H1 (cell line): ENCODE measurements around the gene WDFY3. TPM values are rescaled to one million over a fixed set of nuclear protein-coding genes. Genes with fewer than 3 reads are reported as not detected.

Experiments used
- CTCF ChIA-PET: fragments of 300-600 bp; sonication (Branson Sonifier 250); formaldehyde crosslinking; loops from one replicate; lab custom pipeline; 2021; ENCODE audit not compliant: partially characterized antibody; lab: Charles Lee
- POLR2A ChIA-PET: fragments of 300-600 bp; sonication (Branson Sonifier 250); formaldehyde crosslinking; loops from one replicate; lab custom pipeline; 2021; ENCODE audit warnings: inconsistent platforms; ENCODE audit not compliant: partially characterized antibody; lab: Charles Lee
- DNase-seq, 2 experiments: peaks; one replicate each; pipeline versions ENCODE4 v3.0.0 to v3.0.0-alpha.2; 2010 to 2022; ENCODE audit warnings: low spot score in 2 of 2, low read depth in 1 of 2, mixed read lengths in 1 of 2
- FAIRE-seq: peaks from 2 replicates; lab custom pipeline; 2011; peaks lifted over from hg19 to GRCh38; lab: Jason Lieb, UNC
- H2AFZ ChIP-seq: 2 replicates; pipeline ENCODE4 v1.8.1; 2012; ENCODE audit warnings: low read length, inconsistent platforms
- H2AK5ac ChIP-seq: 2 replicates; pipeline ENCODE4 v1.6.1; 2013; ENCODE audit warnings: low read depth, low read length
- H2BK120ac ChIP-seq: replicated peaks from 2 replicates; pipeline ENCODE3; 2013; ENCODE audit warnings: low read depth, low read length, inconsistent platforms
- H2BK12ac ChIP-seq: 2 replicates; pipeline ENCODE4 v1.6.1; 2013; ENCODE audit warnings: low read depth, low read length
- H2BK15ac ChIP-seq: 2 replicates; pipeline ENCODE4 v1.6.1; 2013; ENCODE audit warnings: low read length
- H2BK20ac ChIP-seq: 2 replicates; pipeline ENCODE4 v1.6.1; 2013; ENCODE audit warnings: low read length
- H2BK5ac ChIP-seq: 2 replicates; pipeline ENCODE4 v1.6.1; 2013; ENCODE audit warnings: low read depth, low read length
- H3K14ac ChIP-seq: 2 replicates; pipeline ENCODE4 v1.6.1; 2013; ENCODE audit warnings: inconsistent platforms; ENCODE audit not compliant: insufficient read length
- H3K18ac ChIP-seq: 2 replicates; pipeline ENCODE4 v1.6.1; 2013; ENCODE audit warnings: low read length; ENCODE audit errors: extremely low read depth
- H3K23ac ChIP-seq: 2 replicates; pipeline ENCODE4 v1.6.1; 2013; ENCODE audit warnings: inconsistent platforms; ENCODE audit not compliant: insufficient read length
- H3K23me2 ChIP-seq: 2 replicates; pipeline ENCODE4 v1.6.1; 2013; ENCODE audit warnings: low read depth, low read length
- H3K27ac ChIP-seq: 2 replicates; pipeline ENCODE4 v1.6.1; 2011; ENCODE audit warnings: low read depth, low read length, inconsistent platforms
- H3K27me3 ChIP-seq, 4 experiments: replicated peaks in 1 of 4; 1 replicate in 1 of 4; 2 replicates in 3 of 4; pipeline versions ENCODE4 v1.6.1 to v1.8.1; 2011 to 2013; ENCODE audit warnings: low read length in 3 of 4, mild to moderate bottlenecking in 3 of 4, inconsistent platforms in 2 of 4, mixed read lengths in 2 of 4, moderate library complexity in 1 of 4; ENCODE audit not compliant: control insufficient read depth in 3 of 4, insufficient read depth in 3 of 4; ENCODE audit errors: extremely low read depth in 1 of 4
- H3K36me3 ChIP-seq, 4 experiments: 2 replicates each; pipeline versions ENCODE4 v1.6.1 to v1.8.1; 2011 to 2013; ENCODE audit warnings: mild to moderate bottlenecking in 4 of 4, low read length in 3 of 4, moderate library complexity in 2 of 4, control low read depth in 1 of 4, inconsistent platforms in 1 of 4; ENCODE audit not compliant: insufficient read depth in 4 of 4, control insufficient read depth in 2 of 4
- H3K4ac ChIP-seq: replicated peaks from 2 replicates; pipeline ENCODE3; 2013; ENCODE audit warnings: low read length, low read depth, mixed read lengths, inconsistent platforms; ENCODE audit not compliant: insufficient read length
- H3K4me1 ChIP-seq, 4 experiments: replicated peaks in 1 of 4; 1 replicate in 1 of 4; 2 replicates in 3 of 4; pipeline versions ENCODE4 v1.6.1 to v1.8.1; 2011 to 2013; ENCODE audit warnings: low read length in 3 of 4, inconsistent platforms in 2 of 4, mixed read lengths in 1 of 4; ENCODE audit not compliant: insufficient read depth in 4 of 4, control insufficient read depth in 3 of 4
- H3K4me2 ChIP-seq, 2 experiments: 2 replicates each; pipeline versions ENCODE4 v1.6.1 to v1.8.1; 2011 to 2013; ENCODE audit warnings: low read depth in 2 of 2, low read length in 2 of 2, control low read depth in 1 of 2, inconsistent platforms in 1 of 2, mild to moderate bottlenecking in 1 of 2; ENCODE audit not compliant: insufficient read depth in 1 of 2
- H3K4me3 ChIP-seq, 4 experiments: fragments of 200-600, 300-600 bp in 1 of 4; sonication (generic), shearing (Covaris generic), sonication (Bioruptor Twin) in 1 of 4; 2 replicates each; pipeline versions ENCODE4 v1.5.1 to v1.8.1; 2011 to 2016; ENCODE audit warnings: low read length in 4 of 4, low read depth in 3 of 4, control low read depth in 2 of 4, inconsistent platforms in 2 of 4, mild to moderate bottlenecking in 2 of 4, mixed read lengths in 1 of 4, moderate library complexity in 1 of 4; ENCODE audit not compliant: insufficient read depth in 2 of 4; ENCODE audit errors: extremely low read depth in 1 of 4
- H3K56ac ChIP-seq: replicated peaks from 2 replicates; pipeline ENCODE3; 2013; ENCODE audit warnings: low read depth, mild to moderate bottlenecking, mixed read lengths, low read length, inconsistent platforms; ENCODE audit not compliant: insufficient read length
- H3K79me1 ChIP-seq: 2 replicates; pipeline ENCODE4 v1.6.1; 2013; ENCODE audit warnings: low read depth, low read length, control low read depth
- H3K79me2 ChIP-seq, 2 experiments: 2 replicates each; pipeline versions ENCODE4 v1.6.1 to v1.8.1; 2012 to 2013; ENCODE audit warnings: low read length in 2 of 2, mild to moderate bottlenecking in 2 of 2, inconsistent platforms in 1 of 2; ENCODE audit not compliant: insufficient read depth in 2 of 2, control insufficient read depth in 1 of 2
- H3K9ac ChIP-seq, 4 experiments: replicated peaks in 1 of 4; 1 replicate in 1 of 4; 2 replicates in 3 of 4; pipeline versions ENCODE4 v1.6.1 to v1.8.1; 2011 to 2013; ENCODE audit warnings: low read depth in 3 of 4, low read length in 3 of 4, control low read depth in 2 of 4, mild to moderate bottlenecking in 2 of 4, moderate library complexity in 2 of 4, inconsistent platforms in 1 of 4; ENCODE audit errors: extremely low read depth in 1 of 4
- H3K9me3 ChIP-seq, 2 experiments: 2 replicates each; pipeline versions ENCODE4 v1.6.1 to v1.8.1; 2012 to 2013; ENCODE audit warnings: mild to moderate bottlenecking in 2 of 2, moderate library complexity in 2 of 2, control low read depth in 1 of 2, inconsistent platforms in 1 of 2, low read depth in 1 of 2, low read length in 1 of 2, mixed read lengths in 1 of 2; ENCODE audit not compliant: insufficient read depth in 2 of 2
- H4K20me1 ChIP-seq, 2 experiments: replicated peaks in 1 of 2; 2 replicates each; pipeline versions ENCODE3 to v1.8.1; 2011 to 2013; ENCODE audit warnings: inconsistent platforms in 2 of 2, low read length in 2 of 2, mild to moderate bottlenecking in 1 of 2; ENCODE audit not compliant: insufficient read depth in 2 of 2, control insufficient read depth in 1 of 2
- H4K5ac ChIP-seq: 2 replicates; pipeline ENCODE4 v1.6.1; 2013; ENCODE audit warnings: low read length, low read depth, mixed read lengths, inconsistent platforms; ENCODE audit not compliant: insufficient read length
- H4K8ac ChIP-seq: 2 replicates; pipeline ENCODE4 v1.8.0; 2013; ENCODE audit warnings: mild to moderate bottlenecking, moderate library complexity, low read length, inconsistent platforms; ENCODE audit not compliant: insufficient read depth; ENCODE audit errors: extremely low read depth
- H4K91ac ChIP-seq: replicated peaks from 2 replicates; pipeline ENCODE3; 2013; ENCODE audit warnings: low read length, mixed read lengths, inconsistent platforms; ENCODE audit not compliant: insufficient read length
- BRCA1 ChIP-seq: IDR thresholded peaks from 2 replicates; pipeline ENCODE4 v1.6.1; 2012; ENCODE audit warnings: low read depth, low read length, improper control_type of control experiment
- EP300 ChIP-seq, 2 experiments: IDR thresholded peaks; 1 replicate in 1 of 2; 2 replicates in 1 of 2; pipeline ENCODE4 v1.6.1; 2011 to 2012; ENCODE audit warnings: low read depth in 2 of 2, low read length in 2 of 2, mild to moderate bottlenecking in 2 of 2, borderline replicate concordance in 1 of 2, inconsistent platforms in 1 of 2, moderate library complexity in 1 of 2
- KDM1A ChIP-seq: fragments of 200-600, 300-600 bp; sonication (generic); IDR thresholded peaks from 2 replicates; pipeline ENCODE4 v1.7.1; 2016; ENCODE audit warnings: mild to moderate bottlenecking, low read length, borderline replicate concordance
- NANOG ChIP-seq: IDR thresholded peaks from 2 replicates; pipeline ENCODE4 v1.6.1; 2011; ENCODE audit warnings: low read length, low read depth, mild to moderate bottlenecking, inconsistent platforms; ENCODE audit not compliant: insufficient read depth, poor library complexity, severe bottlenecking
- SRF ChIP-seq: IDR thresholded peaks from 2 replicates; pipeline ENCODE4 v1.6.1; 2011; ENCODE audit warnings: mild to moderate bottlenecking, low read depth, low read length, moderate library complexity
- polyA plus RNA-seq, 7 experiments: library from polyadenylated mRNA; depleted of rRNA in 3 of 7; stranded (reverse) in 5 of 7; unstranded in 2 of 7; fragments of >200 nt in 5 of 7; fragments of 200-250 nt in 2 of 7; gene quantifications; 1 replicate in 5 of 7; 2 replicates in 1 of 7; 4 replicates in 1 of 7; pipeline versions ENCODE4 v1.2.1 to v1.2.3, GENCODE V29; 2011 to 2013; ENCODE audit warnings: missing spikeins in 2 of 7, mixed read lengths in 2 of 7
- total RNA-seq: library from RNA; stranded (reverse); fragmentation: NEBNext Ultra II Directional; extraction: Animal tissue kit (Norgen Biotek cat#: 25700); gene quantifications from 2 replicates; pipeline ENCODE4 v1.2.1, GENCODE V29; 2021
- TF ChIP-seq, protein P1 (sequence below): IDR thresholded peaks from 2 replicates; pipeline ENCODE4 v1.6.1; 2012; ENCODE audit warnings: low read length, inconsistent platforms

Gene WDFY3
- total and polyA plus RNA-seq, 2 of the 8 experiments (the other 6 are each of a cell fraction or from before 2014, with no cell fraction given): 25.6 to 62.4 TPM

DNA sequence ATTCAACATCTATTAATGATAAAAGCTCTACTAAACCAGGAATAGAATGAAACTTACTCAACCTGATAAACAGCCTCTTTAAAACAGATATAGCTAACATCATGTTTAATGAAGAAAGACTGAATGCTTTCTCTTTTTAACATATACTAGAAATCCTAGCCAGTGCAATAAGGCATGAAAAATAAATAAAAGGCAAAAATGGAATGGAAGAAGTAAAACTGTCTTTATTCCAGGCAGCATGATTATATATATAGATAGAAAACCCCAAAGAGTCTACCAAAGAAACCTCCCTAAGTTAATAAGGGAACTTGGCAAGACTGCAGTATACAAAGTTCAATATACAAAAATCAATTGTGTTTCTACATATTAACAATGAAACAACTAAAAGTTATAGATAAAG is 25.5 kb downstream of the WDFY3 start:
- H4K20me1 ChIP-seq: no peaks in the 10 kb centered on the region
- no peaks in the 10 kb centered on the region for H3K27me3 ChIP-seq
- no peak overlapping the region for H3K18ac ChIP-seq
- ChIA-PET POLR2A (no interaction called here), CTCF (interaction anchor here (1.2 kb wide), 1 partner anchor 8 kb away, joined by 3 read pairs; no protein-coding TSS in a partner anchor)
- no peak overlapping the region for H3K4me2 ChIP-seq
- no peak overlapping the region for H3K9ac ChIP-seq
- H4K91ac ChIP-seq: no peak overlapping the region
- no peak overlapping the region for H2BK20ac ChIP-seq
- no peak overlapping the region for H2BK120ac ChIP-seq
- DNase-seq: no peak
- no peak overlapping the region for H3K4me3 ChIP-seq
- no peak overlapping the region for H2AFZ ChIP-seq
- no peak overlapping the region for H2BK5ac ChIP-seq
- H3K36me3 ChIP-seq: peaks cover 0 to 2% (median 1%) of the 10 kb centered on the region in 4 experiments; a peak in 2 of 8 replicates
- H3K9me3 ChIP-seq: peaks cover 0 to 16% of the 10 kb centered on the region in 2 experiments
- no peaks in the 10 kb centered on the region for H3K23me2 ChIP-seq
- H3K4me1 ChIP-seq: no peaks in the 10 kb centered on the region
- no peak for FAIRE-seq
- H3K14ac ChIP-seq: no peak overlapping the region
- peaks cover 4% of the 10 kb centered on the region for H3K79me1 ChIP-seq
- no peak overlapping the region for H3K4ac ChIP-seq
- H3K56ac ChIP-seq: no peak overlapping the region
- no peak overlapping the region for H2AK5ac ChIP-seq
- no peak overlapping the region for H2BK12ac ChIP-seq
- no peak overlapping the region for H4K8ac ChIP-seq
- no peak overlapping the region for H3K27ac ChIP-seq
- no peak overlapping the region for H2BK15ac ChIP-seq
- H4K5ac ChIP-seq: no peak overlapping the region
- no peak overlapping the region for H3K23ac ChIP-seq
- H3K79me2 ChIP-seq: peaks cover 5 to 96% of the 10 kb centered on the region in 2 experiments; a peak in 3 of 4 replicates
- TF ChIP-seq NANOG: no peak
- TF ChIP-seq, protein P1, sequence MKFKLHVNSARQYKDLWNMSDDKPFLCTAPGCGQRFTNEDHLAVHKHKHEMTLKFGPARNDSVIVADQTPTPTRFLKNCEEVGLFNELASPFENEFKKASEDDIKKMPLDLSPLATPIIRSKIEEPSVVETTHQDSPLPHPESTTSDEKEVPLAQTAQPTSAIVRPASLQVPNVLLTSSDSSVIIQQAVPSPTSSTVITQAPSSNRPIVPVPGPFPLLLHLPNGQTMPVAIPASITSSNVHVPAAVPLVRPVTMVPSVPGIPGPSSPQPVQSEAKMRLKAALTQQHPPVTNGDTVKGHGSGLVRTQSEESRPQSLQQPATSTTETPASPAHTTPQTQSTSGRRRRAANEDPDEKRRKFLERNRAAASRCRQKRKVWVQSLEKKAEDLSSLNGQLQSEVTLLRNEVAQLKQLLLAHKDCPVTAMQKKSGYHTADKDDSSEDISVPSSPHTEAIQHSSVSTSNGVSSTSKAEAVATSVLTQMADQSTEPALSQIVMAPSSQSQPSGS: no peak
- TF ChIP-seq SRF: no peak
- no peak for TF ChIP-seq KDM1A
- no peak for TF ChIP-seq BRCA1
- no peak for TF ChIP-seq EP300 (IDR thresholded peaks at IDR 0.05; ENCODE audit: borderline replicate concordance in 1 of 2, low read depth in 2 of 2, low read length in 2 of 2)
